Calu3 (cell line): Measurements from ENCODE around the gene CPNE8. TPM values are rescaled to one million over a fixed set of nuclear protein-coding genes. Genes with fewer than 3 reads are reported as not detected.

Experiments
- BruUV-seq: library from RNA; stranded (reverse); fragments of 400-500 nt; replicated peaks from 2 replicates; lab custom pipeline; 2021; lab: Mats Ljungman, UMichigan
- CTCF ChIA-PET: fragments of 300-600 bp; sonication (Branson Sonifier 250); formaldehyde crosslinking; loops from one replicate; lab custom pipeline; 2022; ENCODE audit warnings: antibody characterized with exemption; lab: Charles Lee
- DNase-seq: peaks from one replicate; pipeline ENCODE4 v3.0.0; 2022
- H3K27ac Mint-ChIP-seq: one replicate; pipeline ENCODE4 v1.8.0; 2022; ENCODE audit warnings: mixed read lengths; ENCODE audit not compliant: unreplicated experiment
- H3K27me3 Mint-ChIP-seq: one replicate; pipeline ENCODE4 v1.8.0; 2022; ENCODE audit warnings: mixed read lengths; ENCODE audit not compliant: unreplicated experiment
- H3K36me3 Mint-ChIP-seq: one replicate; pipeline ENCODE4 v1.8.0; 2022; ENCODE audit warnings: mild to moderate bottlenecking, moderate library complexity, mixed read lengths; ENCODE audit not compliant: insufficient read depth, unreplicated experiment
- H3K4me1 Mint-ChIP-seq: one replicate; pipeline ENCODE4 v1.8.0; 2022; ENCODE audit warnings: mild to moderate bottlenecking, low read depth, mixed read lengths; ENCODE audit not compliant: unreplicated experiment
- H3K4me3 Mint-ChIP-seq: one replicate; pipeline ENCODE4 v1.8.0; 2022; ENCODE audit warnings: mild to moderate bottlenecking, low read depth, moderate library complexity, mixed read lengths; ENCODE audit not compliant: unreplicated experiment
- H3K9me3 Mint-ChIP-seq: one replicate; pipeline ENCODE4 v1.8.0; 2022; ENCODE audit warnings: low read depth, mixed read lengths; ENCODE audit not compliant: unreplicated experiment
- CTCF ChIP-seq: fragments of 200-600 bp; IDR thresholded peaks from one replicate; pipeline ENCODE4 v1.8.0; 2022; ENCODE audit warnings: antibody characterized with exemption; ENCODE audit not compliant: unreplicated experiment
- intact Hi-C: fragments of 100-400 bp; cut with micrococcal nuclease; formaldehyde crosslinking; loops from one replicate; pipeline ENCODE4 v1.10.0; 2022; ENCODE audit not compliant: unreplicated experiment
- total RNA-seq: library from RNA; stranded (reverse); gene quantifications from 2 replicates; pipeline ENCODE4 v1.2.3, GENCODE V29; 2022

CPNE8 gene
- total RNA-seq, 1 experiment from 2014 or later: 17.8 TPM

DNA sequence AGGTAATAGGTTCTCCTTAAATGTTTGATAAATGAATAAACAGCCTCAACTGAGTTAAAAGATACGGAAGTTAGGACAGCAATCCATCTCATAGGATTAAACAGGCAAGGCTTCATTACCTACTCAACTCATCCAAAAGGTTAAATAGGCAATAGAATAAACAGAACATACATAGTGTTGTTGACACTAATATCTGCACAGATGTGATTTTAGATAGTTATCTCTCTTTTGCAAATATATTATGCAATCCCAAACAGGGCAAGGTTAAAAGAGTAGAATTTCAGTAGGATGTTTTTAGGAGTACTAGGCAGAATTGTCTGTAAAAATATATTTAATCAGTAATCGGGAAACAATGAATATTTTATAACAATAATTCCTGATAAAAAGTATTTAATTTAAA, 276.3 kb downstream of the CPNE8 start:
- no TSS peak for BruUV-seq
- H3K4me3 Mint-ChIP-seq: no peak overlapping the region
- no peaks in the 10 kb centered on the region for H3K4me1 Mint-ChIP-seq
- intact Hi-C loops: no loop called here
- no peak for TF ChIP-seq CTCF
- H3K27ac Mint-ChIP-seq: no peak overlapping the region
- H3K9me3 Mint-ChIP-seq: peaks cover 2% of the 10 kb centered on the region
- H3K36me3 Mint-ChIP-seq: no peaks in the 10 kb centered on the region
- CTCF ChIA-PET: interaction anchor here (0.6 kb wide), 1 partner anchor 103 kb away, joined by 4 read pairs; no protein-coding TSS in a partner anchor
- H3K27me3 Mint-ChIP-seq: no peaks in the 10 kb centered on the region
- DNase-seq: no peak

GRCh38 chr12:38628288-38628687, 277.1 kb downstream of the CPNE8 start:
- Mint-ChIP-seq H3K4me3 (no peak overlapping the region), H3K9me3 (peaks cover 2% of the 10 kb centered on the region), H3K36me3 (no peaks in the 10 kb centered on the region), H3K4me1 (no peaks in the 10 kb centered on the region), H3K27ac (no peak overlapping the region), H3K27me3 (no peaks in the 10 kb centered on the region)
- BruUV-seq: no TSS peak
- no peak for TF ChIP-seq CTCF
- DNase-seq: no peak
- intact Hi-C loops: no loop called here
- CTCF ChIA-PET: interaction anchor here (0.6 kb wide), 1 partner anchor 102 kb away, joined by 4 read pairs; no protein-coding TSS in a partner anchor

- no peak overlapping the region for H3K4me3 Mint-ChIP-seq
- no TSS peak for BruUV-seq
- TF ChIP-seq CTCF: no peak
- H3K4me1 Mint-ChIP-seq: no peaks in the 10 kb centered on the region
- CTCF ChIA-PET: no interaction called here
- no peaks in the 10 kb centered on the region for H3K27me3 Mint-ChIP-seq
- H3K27ac Mint-ChIP-seq: no peak overlapping the region
- H3K9me3 Mint-ChIP-seq: peaks cover 2% of the 10 kb centered on the region
- intact Hi-C loops: no loop called here
- DNase-seq: no peak
- no peaks in the 10 kb centered on the region for H3K36me3 Mint-ChIP-seq
Observed at GRCh38 chr12:38625306-38625705, 280.1 kb downstream of the CPNE8 start.

- no peaks in the 10 kb centered on the region for H3K36me3 Mint-ChIP-seq
- DNase-seq: no peak
- H3K4me1 Mint-ChIP-seq: no peaks in the 10 kb centered on the region
- intact Hi-C loops: no loop called here
- no TSS peak for BruUV-seq
- H3K4me3 Mint-ChIP-seq: no peak overlapping the region
- no peaks in the 10 kb centered on the region for H3K27me3 Mint-ChIP-seq
- H3K9me3 Mint-ChIP-seq: no peaks in the 10 kb centered on the region
- no peak for TF ChIP-seq CTCF
- CTCF ChIA-PET: no interaction called here
- no peak overlapping the region for H3K27ac Mint-ChIP-seq
Observed at GRCh38 chr12:38614171-38614570, 291.2 kb downstream of the CPNE8 start.
